Naive thymus-derived CD8-positive, alpha-beta T cell (primary cell): ENCODE data around the gene SMCO4. TPM values are rescaled to one million over a fixed set of nuclear protein-coding genes. Genes with fewer than 3 reads are reported as not detected.
"Not testable (repeated sequence)": the region's sequence is repeated elsewhere in the genome, so short reads cannot be mapped to it uniquely, and the experiment has no call there.

Experiments used
- ATAC-seq, 2 donors: fragments of 150-1000 bp; cut with Tn5 transposase in 1 of 2; sonication (Bioruptor Pico), chemical (Tn5 transposase) in 1 of 2; 1 replicate in 1 of 2; 2 replicates in 1 of 2; pipeline ENCODE4 v1.10.0; 2021; ENCODE audit warnings: mild to moderate bottlenecking in 2 of 2, moderate library complexity in 2 of 2
- POLR2A ChIA-PET: fragments of 350-600 bp; sonication (Branson Sonifier 250); formaldehyde crosslinking; loops from one replicate; lab custom pipeline; 2021; ENCODE audit warnings: antibody characterized with exemption; lab: Charles Lee
- DNase-seq, 10 donors: peaks; one replicate each; pipeline versions ENCODE4 v3.0.0 to v3.0.0-alpha.2; 2020 to 2022
- H3K27ac Mint-ChIP-seq, 10 donors: one replicate each; pipeline ENCODE4 v1.8.0; 2020 to 2022; ENCODE audit warnings: mild to moderate bottlenecking in 10 of 10, mixed read lengths in 10 of 10, moderate library complexity in 4 of 10, inconsistent platforms in 1 of 10
- H3K27me3 Mint-ChIP-seq, 5 donors: one replicate each; pipeline ENCODE4 v1.8.0; 2021 to 2022; ENCODE audit warnings: mixed read lengths in 5 of 5
- H3K36me3 Mint-ChIP-seq, 3 donors: one replicate each; pipeline ENCODE4 v1.8.0; 2020 to 2022; ENCODE audit warnings: mixed read lengths in 3 of 3, mild to moderate bottlenecking in 2 of 3, inconsistent platforms in 1 of 3
- H3K4me1 Mint-ChIP-seq, 4 donors: one replicate each; pipeline ENCODE4 v1.8.0; 2021 to 2022; ENCODE audit warnings: mixed read lengths in 4 of 4
- H3K4me3 Mint-ChIP-seq, 10 donors: one replicate each; pipeline ENCODE4 v1.8.0; 2020 to 2022; ENCODE audit warnings: mild to moderate bottlenecking in 10 of 10, mixed read lengths in 10 of 10, moderate library complexity in 6 of 10, inconsistent platforms in 1 of 10
- H3K9me3 Mint-ChIP-seq, 9 donors: one replicate each; pipeline ENCODE4 v1.8.0; 2020 to 2022; ENCODE audit warnings: mixed read lengths in 9 of 9, mild to moderate bottlenecking in 3 of 9, inconsistent platforms in 1 of 9, moderate library complexity in 1 of 9
- polyA plus RNA-seq, 3 donors: library from polyadenylated mRNA; unstranded; fragments of 300-500 nt; fragmentation: Illumina TruSeq; gene quantifications; one replicate each; pipeline ENCODE4 v1.2.3, GENCODE V29; 2021
- total RNA-seq, 8 experiments: library from RNA in 2 of 8; stranded (reverse) in 2 of 8; gene quantifications; one replicate each; pipeline ENCODE4 v1.2.3 and lab custom pipeline; 2021 to 2026

The SMCO4 gene
- total and polyA plus RNA-seq, 5 experiments from 2014 or later, result 0.99 to 1.8 (median 0.99) TPM; not detected in 2

DNA sequence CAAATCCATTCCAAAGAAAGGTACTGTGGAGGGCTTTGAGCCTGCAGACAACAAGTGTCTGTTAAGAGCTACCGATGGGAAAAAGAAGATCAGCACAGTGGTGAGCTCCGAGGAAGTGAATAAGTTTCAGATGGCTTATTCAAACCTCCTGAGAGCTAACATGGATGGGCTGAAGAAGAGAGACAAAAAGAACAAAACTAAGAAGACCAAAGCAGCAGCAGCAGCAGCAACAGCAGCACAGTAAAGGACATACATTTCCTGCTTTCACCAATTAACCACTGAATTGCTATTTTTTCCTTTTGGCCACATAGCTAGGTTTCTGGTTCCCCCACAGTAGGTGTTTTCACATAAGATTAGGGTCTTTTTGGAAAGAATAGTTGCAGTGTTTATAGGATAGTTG lies 7.6 kb downstream of the SMCO4 start:
- H3K9me3 Mint-ChIP-seq, POLR2A ChIA-PET, ATAC-seq, H3K36me3 Mint-ChIP-seq, H3K4me3 Mint-ChIP-seq, DNase-seq: not testable (repeated sequence)
- Mint-ChIP-seq H3K4me1 (peaks cover 2 to 40% (median 4%) of the 10 kb centered on the region in 4 donors), H3K27ac (peak overlapping the region in 1 of 10 donors; percentile 61), H3K27me3 (peaks cover 0 to 12% (median 0%) of the 10 kb centered on the region in 5 donors)

GRCh38 chr11:93532806-93533205 lies 10.4 kb downstream of the SMCO4 start:
- no peaks in the 10 kb centered on the region for H3K9me3 Mint-ChIP-seq
- POLR2A ChIA-PET, result no interaction called here
- ATAC-seq, result no peak
- H3K27ac Mint-ChIP-seq, result no peak overlapping the region
- peaks cover 0 to 12% (median 0%) of the 10 kb centered on the region in 5 donors for H3K27me3 Mint-ChIP-seq
- no peaks in the 10 kb centered on the region for H3K36me3 Mint-ChIP-seq
- no peak overlapping the region for H3K4me3 Mint-ChIP-seq
- H3K4me1 Mint-ChIP-seq, result peaks cover 12 to 60% (median 15%) of the 10 kb centered on the region in 4 donors
- no peak for DNase-seq

GRCh38 chr11:93532281-93532789 lies 10.9 kb downstream of the SMCO4 start:
- Mint-ChIP-seq H3K27me3 (peaks cover 0 to 12% (median 0%) of the 10 kb centered on the region in 5 donors), H3K4me3 (no peak overlapping the region), H3K27ac (no peak overlapping the region), H3K4me1 (peaks cover 12 to 56% (median 15%) of the 10 kb centered on the region in 4 donors), H3K9me3 (no peaks in the 10 kb centered on the region), H3K36me3 (no peaks in the 10 kb centered on the region)
- POLR2A ChIA-PET, result no interaction called here
- ATAC-seq, result no peak
- no peak for DNase-seq

DNA sequence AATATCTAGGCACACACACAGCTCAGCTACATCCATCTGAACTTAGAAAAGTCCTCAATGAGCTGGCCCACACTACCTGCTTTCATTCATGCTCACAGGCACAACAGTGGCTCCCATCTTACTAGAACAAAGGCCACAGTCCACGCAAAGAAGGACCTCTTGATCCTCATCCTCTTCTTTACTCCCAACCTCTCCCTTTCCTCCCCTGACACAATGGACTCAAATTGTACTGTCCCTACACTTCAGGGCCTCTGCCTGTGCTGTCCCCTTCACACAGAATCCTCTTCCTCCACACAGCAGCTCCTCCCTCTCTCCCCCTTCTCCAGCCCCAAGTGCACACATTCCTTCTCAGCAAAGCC lies 12.7 kb downstream of the SMCO4 start:
- POLR2A ChIA-PET, result no interaction called here
- Mint-ChIP-seq H3K9me3 (no peaks in the 10 kb centered on the region), H3K27me3 (peaks cover 0 to 8% (median 0%) of the 10 kb centered on the region in 5 donors), H3K4me3 (peak overlapping the region in 1 of 10 donors; percentile 1), H3K4me1 (peaks cover 16 to 63% (median 20%) of the 10 kb centered on the region in 4 donors), H3K36me3 (no peaks in the 10 kb centered on the region), H3K27ac (peak overlapping the region in 4 of 10 donors; percentile 22 to 85 (median 64))
- ATAC-seq (no peak), DNase-seq (no peak)

GRCh38 chr11:93529707-93530467 lies 13.3 kb downstream of the SMCO4 start:
- H3K9me3 Mint-ChIP-seq, result no peaks in the 10 kb centered on the region
- ATAC-seq (peak in 1 of 2 donors; percentile 23), DNase-seq (no peak)
- H3K4me1 Mint-ChIP-seq, result peaks cover 15 to 64% (median 20%) of the 10 kb centered on the region in 4 donors
- peaks cover 0 to 4% (median 0%) of the 10 kb centered on the region in 5 donors for H3K27me3 Mint-ChIP-seq
- no peak overlapping the region for H3K4me3 Mint-ChIP-seq
- no peaks in the 10 kb centered on the region for H3K36me3 Mint-ChIP-seq
- H3K27ac Mint-ChIP-seq, result peak overlapping the region in 7 of 10 donors; percentile 14 to 85 (median 51)
- POLR2A ChIA-PET, result no interaction called here

DNA sequence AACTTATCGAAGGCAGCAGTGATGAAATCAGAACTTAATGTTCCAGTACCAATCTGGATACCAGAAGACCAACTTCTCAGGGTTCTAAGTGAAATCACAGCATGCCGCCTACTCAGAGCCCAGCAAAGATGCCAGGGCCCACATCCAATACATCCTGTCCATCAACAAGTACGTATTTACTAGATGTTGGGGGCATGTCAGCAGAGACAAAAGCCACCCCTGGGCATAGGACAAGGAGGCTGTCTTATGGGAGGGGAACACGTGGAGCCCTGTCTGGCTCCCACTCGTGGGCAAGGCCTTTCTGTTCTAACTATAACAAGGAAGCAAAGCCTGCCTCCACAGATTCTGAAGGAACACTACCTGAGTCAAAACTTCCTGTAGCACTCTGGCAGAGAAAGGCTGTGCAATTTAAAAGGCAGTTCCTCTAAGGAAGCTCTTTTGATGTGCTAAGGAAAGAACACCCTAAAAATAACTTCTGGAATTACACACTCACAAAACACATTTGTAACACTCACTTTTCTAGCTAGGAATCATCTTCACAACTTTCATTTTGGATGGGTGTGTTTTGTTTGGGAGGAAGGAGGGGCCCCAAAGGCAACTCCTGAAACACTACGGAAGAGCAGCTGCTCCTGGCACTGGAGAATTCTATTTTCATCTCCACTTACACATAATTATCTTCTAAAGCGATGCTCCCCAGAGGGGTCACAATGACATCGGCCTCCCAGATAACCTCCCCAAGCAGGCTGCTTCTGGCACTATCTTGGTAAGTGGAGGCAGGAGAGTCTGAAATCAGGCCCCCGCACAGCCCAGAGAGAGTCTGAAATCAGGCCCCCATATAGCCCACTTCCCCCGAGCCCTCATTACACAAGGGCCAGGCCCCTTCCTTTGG lies 14.2 kb downstream of the SMCO4 start:
- Mint-ChIP-seq H3K9me3 (no peaks in the 10 kb centered on the region), H3K36me3 (no peaks in the 10 kb centered on the region), H3K4me3 (no peak overlapping the region), H3K4me1 (peaks cover 15 to 72% (median 20%) of the 10 kb centered on the region in 4 donors), H3K27ac (peak overlapping the region in 2 of 10 donors; percentile 63 to 65), H3K27me3 (no peaks in the 10 kb centered on the region)
- ATAC-seq (no peak), DNase-seq (no peak)
- POLR2A ChIA-PET, result no interaction called here

DNA sequence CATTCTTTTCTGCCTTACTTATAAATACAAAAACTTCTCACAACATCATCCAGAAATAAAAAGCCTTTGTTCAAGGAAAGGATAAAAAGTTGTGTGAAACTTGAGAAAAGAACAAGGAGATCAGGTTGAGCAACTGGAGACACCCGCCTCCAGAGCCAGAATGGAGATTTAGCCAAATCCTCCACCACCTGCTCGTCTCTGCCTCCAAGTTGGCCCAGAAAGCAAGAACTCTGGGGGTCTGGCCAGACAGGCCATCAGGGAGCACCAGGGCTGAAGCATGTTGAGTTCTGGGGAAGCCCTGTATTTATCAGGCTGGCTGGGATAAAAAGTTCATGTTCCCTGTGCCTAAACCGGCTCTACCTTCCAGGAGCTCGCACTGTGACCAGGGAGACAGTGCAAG lies 14.9 kb downstream of the SMCO4 start:
- ATAC-seq, result no peak
- peaks cover 15 to 79% (median 20%) of the 10 kb centered on the region in 4 donors for H3K4me1 Mint-ChIP-seq
- H3K4me3 Mint-ChIP-seq, result no peak overlapping the region
- H3K27me3 Mint-ChIP-seq, result no peaks in the 10 kb centered on the region
- H3K36me3 Mint-ChIP-seq, result no peaks in the 10 kb centered on the region
- POLR2A ChIA-PET, result no interaction called here
- H3K9me3 Mint-ChIP-seq, result no peaks in the 10 kb centered on the region
- H3K27ac Mint-ChIP-seq, result no peak overlapping the region
- no peak for DNase-seq

DNA sequence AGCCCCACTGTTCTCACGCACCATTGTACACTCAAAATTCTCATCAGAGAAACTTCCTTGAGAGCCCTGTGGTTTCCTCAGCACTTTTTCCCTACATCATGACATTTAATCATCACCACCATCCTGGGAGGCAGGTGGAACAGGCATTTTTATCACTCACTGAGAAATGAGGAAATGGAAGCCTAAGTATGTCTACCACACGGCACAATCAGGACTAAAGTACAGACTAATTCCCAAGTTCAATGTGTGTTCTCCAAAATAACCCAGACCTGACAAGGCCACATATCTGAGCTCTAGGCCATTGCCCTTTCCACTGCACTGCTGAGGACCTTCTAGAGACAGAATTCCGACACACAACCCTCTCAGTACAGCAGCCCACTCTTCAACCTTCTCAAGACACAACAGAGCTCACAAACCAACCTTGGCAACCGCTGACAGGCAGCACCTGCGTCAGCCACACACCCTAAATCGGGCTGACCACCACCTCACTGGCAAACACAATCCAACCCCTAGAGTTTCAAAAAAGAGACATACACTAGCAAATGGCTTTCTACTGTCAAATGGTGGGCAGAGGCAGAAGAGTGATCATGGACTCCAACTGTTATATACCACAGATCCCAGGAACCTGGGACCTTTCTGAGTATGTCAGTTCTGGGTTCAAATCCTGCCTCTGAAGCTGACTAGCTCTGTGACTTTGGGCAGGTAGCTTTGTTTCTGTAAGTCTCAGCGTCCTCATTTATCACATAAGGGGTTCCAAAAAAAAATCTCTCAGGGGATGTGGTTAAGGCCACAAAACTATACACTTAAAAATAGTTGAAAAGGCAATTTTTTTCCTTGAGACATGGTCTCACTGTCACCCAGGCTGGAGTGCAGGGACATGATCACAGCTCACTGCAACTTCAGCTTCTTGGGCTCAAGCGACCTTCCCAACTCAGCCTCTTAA lies 16.3 kb downstream of the SMCO4 start:
- no peak for DNase-seq
- no peak overlapping the region for H3K4me3 Mint-ChIP-seq
- POLR2A ChIA-PET, result no interaction called here
- H3K36me3 Mint-ChIP-seq, result no peaks in the 10 kb centered on the region
- H3K27ac Mint-ChIP-seq, result peak overlapping the region in 3 of 10 donors; percentile 39 to 72 (median 52)
- peaks cover 15 to 75% (median 20%) of the 10 kb centered on the region in 4 donors for H3K4me1 Mint-ChIP-seq
- no peaks in the 10 kb centered on the region for H3K27me3 Mint-ChIP-seq
- ATAC-seq, result no peak
- H3K9me3 Mint-ChIP-seq, result no peaks in the 10 kb centered on the region

DNA sequence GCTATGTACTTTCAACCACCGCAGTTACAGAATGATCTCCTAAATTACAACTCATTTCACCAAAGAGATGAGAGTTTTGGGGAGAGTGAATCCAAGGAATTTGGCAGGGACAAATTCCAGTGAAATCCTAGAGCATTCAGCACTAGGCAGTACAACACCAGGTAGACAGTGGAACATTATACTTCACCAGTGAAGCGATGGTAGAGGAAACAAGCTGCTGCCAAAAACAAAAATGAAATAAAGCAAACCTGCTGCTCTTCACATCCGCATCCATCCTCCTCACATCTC lies 16.9 kb downstream of the SMCO4 start:
- Mint-ChIP-seq H3K27ac (no peak overlapping the region), H3K4me1 (peaks cover 15 to 76% (median 22%) of the 10 kb centered on the region in 4 donors)
- ATAC-seq, result no peak

GRCh38 chr11:93525601-93526345 lies 17.4 kb downstream of the SMCO4 start:
- Mint-ChIP-seq H3K27me3 (no peaks in the 10 kb centered on the region), H3K4me1 (peaks cover 18 to 76% (median 26%) of the 10 kb centered on the region in 4 donors), H3K9me3 (no peaks in the 10 kb centered on the region), H3K36me3 (no peaks in the 10 kb centered on the region), H3K27ac (peak overlapping the region in 2 of 10 donors; percentile 39 to 60), H3K4me3 (peak overlapping the region in 1 of 10 donors; percentile 20)
- POLR2A ChIA-PET, result no interaction called here
- no peak for ATAC-seq
- DNase-seq, result no peak

More for the DNA sequence above, 16.9 kb downstream of the SMCO4 start:
- Mint-ChIP-seq H3K27me3 (no peaks in the 10 kb centered on the region), H3K36me3 (no peaks in the 10 kb centered on the region), H3K9me3 (no peaks in the 10 kb centered on the region), H3K4me3 (peak overlapping the region in 1 of 10 donors; percentile 20)
- POLR2A ChIA-PET, result no interaction called here
- no peak for DNase-seq

- Mint-ChIP-seq H3K4me1 (peaks cover 11 to 67% (median 18%) of the 10 kb centered on the region in 4 donors), H3K9me3 (no peaks in the 10 kb centered on the region), H3K27me3 (no peaks in the 10 kb centered on the region), H3K4me3 (peak overlapping the region in 1 of 10 donors; percentile 34), H3K27ac (peak overlapping the region in 1 of 10 donors; percentile 42), H3K36me3 (no peaks in the 10 kb centered on the region)
- POLR2A ChIA-PET, result no interaction called here
- ATAC-seq (no peak), DNase-seq (no peak)
Observed at GRCh38 chr11:93524858-93525257, 18.3 kb downstream of the SMCO4 start.
